ENCODE measurements around the gene KCNAB1. TPM values are rescaled to one million over a fixed set of nuclear protein-coding genes. Genes with fewer than 3 reads are reported as not detected.

KCNAB1 gene
- total RNA-seq, 1 donor from 2014 or later: 0.21 TPM

DNA sequence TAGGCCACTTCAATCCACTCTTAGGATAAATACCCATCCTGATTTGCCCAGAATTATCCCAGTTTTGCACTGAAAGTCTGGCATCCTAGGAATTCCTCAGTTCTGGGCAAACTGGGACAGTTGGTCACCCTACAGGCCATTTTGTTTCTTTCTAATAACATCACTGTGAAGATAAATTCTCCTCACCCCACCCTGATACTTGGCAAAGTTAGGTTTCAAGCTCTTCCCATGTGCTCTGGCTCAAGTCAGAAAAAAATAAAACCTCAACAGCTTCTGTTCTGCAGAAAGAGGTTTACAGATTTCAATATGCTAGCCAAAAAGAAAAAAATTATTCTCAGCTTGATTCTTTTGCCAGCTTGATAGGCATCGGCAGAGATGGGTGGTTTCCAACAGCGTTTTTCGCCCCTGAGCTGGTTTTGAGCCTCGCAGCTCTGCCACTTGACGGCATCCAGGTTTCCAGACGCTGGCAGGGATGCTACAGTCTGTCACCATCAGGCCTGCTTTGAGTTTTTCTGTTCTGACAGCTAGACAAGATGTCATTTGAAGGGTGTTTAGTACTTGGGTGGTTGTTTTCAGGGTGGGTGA is 263.2 kb downstream of the KCNAB1 start:
- no peaks in the 10 kb centered on the region for H3K9me3 Mint-ChIP-seq (ENCODE audit: unreplicated experiment)
- H3K4me1 Mint-ChIP-seq (ENCODE audit: unreplicated experiment): peaks cover 3% of the 10 kb centered on the region
- TF ChIP-seq, protein P1, sequence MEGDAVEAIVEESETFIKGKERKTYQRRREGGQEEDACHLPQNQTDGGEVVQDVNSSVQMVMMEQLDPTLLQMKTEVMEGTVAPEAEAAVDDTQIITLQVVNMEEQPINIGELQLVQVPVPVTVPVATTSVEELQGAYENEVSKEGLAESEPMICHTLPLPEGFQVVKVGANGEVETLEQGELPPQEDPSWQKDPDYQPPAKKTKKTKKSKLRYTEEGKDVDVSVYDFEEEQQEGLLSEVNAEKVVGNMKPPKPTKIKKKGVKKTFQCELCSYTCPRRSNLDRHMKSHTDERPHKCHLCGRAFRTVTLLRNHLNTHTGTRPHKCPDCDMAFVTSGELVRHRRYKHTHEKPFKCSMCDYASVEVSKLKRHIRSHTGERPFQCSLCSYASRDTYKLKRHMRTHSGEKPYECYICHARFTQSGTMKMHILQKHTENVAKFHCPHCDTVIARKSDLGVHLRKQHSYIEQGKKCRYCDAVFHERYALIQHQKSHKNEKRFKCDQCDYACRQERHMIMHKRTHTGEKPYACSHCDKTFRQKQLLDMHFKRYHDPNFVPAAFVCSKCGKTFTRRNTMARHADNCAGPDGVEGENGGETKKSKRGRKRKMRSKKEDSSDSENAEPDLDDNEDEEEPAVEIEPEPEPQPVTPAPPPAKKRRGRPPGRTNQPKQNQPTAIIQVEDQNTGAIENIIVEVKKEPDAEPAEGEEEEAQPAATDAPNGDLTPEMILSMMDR (IDR thresholded peaks at IDR 0.05): no peak
- no peak overlapping the region for H3K27ac Mint-ChIP-seq (ENCODE audit: unreplicated experiment)
- H3K36me3 Mint-ChIP-seq (ENCODE audit: unreplicated experiment): no peaks in the 10 kb centered on the region
- DNase-seq (ENCODE audit: extremely low spot score, unreplicated experiment): no peak
- H3K4me3 Mint-ChIP-seq (ENCODE audit: unreplicated experiment): no peak overlapping the region
- peaks cover 42% of the 10 kb centered on the region for H3K27me3 Mint-ChIP-seq (ENCODE audit: unreplicated experiment)

GRCh38 chr3:156388497-156389448 is 268.4 kb downstream of the KCNAB1 start:
- Mint-ChIP-seq H3K9me3 (ENCODE audit: unreplicated experiment) (no peaks in the 10 kb centered on the region), H3K4me1 (ENCODE audit: unreplicated experiment) (peaks cover 5% of the 10 kb centered on the region), H3K27ac (ENCODE audit: unreplicated experiment) (peak overlapping the region; percentile 15), H3K4me3 (ENCODE audit: unreplicated experiment) (no peak overlapping the region), H3K27me3 (ENCODE audit: unreplicated experiment) (peaks cover 42% of the 10 kb centered on the region), H3K36me3 (ENCODE audit: unreplicated experiment) (no peaks in the 10 kb centered on the region)
- TF ChIP-seq, protein P1 (IDR thresholded peaks at IDR 0.05): no peak
- DNase-seq (ENCODE audit: extremely low spot score, unreplicated experiment): no peak

GRCh38 chr3:156389449-156389950 is 269.1 kb downstream of the KCNAB1 start:
- H3K27me3 Mint-ChIP-seq (ENCODE audit: unreplicated experiment): peaks cover 37% of the 10 kb centered on the region
- H3K4me3 Mint-ChIP-seq (ENCODE audit: unreplicated experiment): no peak overlapping the region
- no peak for DNase-seq (ENCODE audit: extremely low spot score, unreplicated experiment)
- TF ChIP-seq, protein P1 (IDR thresholded peaks at IDR 0.05): no peak
- H3K27ac Mint-ChIP-seq (ENCODE audit: unreplicated experiment): no peak overlapping the region
- no peaks in the 10 kb centered on the region for H3K9me3 Mint-ChIP-seq (ENCODE audit: unreplicated experiment)
- H3K36me3 Mint-ChIP-seq (ENCODE audit: unreplicated experiment): no peaks in the 10 kb centered on the region
- peaks cover 5% of the 10 kb centered on the region for H3K4me1 Mint-ChIP-seq (ENCODE audit: unreplicated experiment)

DNA sequence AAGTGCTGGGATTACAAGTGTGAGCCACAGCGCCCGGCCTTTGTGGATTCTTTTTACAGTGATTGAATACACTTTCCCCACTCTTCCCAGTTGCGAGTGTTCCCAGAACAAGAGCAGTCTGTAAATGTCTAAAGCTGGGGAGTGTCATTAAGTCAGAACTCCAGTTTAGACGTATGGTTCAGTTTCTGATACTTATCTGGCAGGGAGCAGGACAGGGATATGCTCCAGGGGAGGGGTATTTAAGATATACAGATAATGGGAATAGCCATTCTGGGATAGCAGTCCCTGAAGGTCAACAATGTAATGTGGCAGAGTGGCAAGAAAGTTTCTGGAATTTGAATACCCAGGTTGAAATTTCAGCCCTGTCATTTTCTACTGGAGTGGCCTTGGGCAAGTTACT is 270.5 kb downstream of the KCNAB1 start:
- Mint-ChIP-seq H3K27me3 (ENCODE audit: unreplicated experiment) (peaks cover 26% of the 10 kb centered on the region), H3K4me1 (ENCODE audit: unreplicated experiment) (peaks cover 5% of the 10 kb centered on the region)

More for the DNA sequence above, 270.5 kb downstream of the KCNAB1 start:
- Mint-ChIP-seq H3K27ac (ENCODE audit: unreplicated experiment) (no peak overlapping the region), H3K9me3 (ENCODE audit: unreplicated experiment) (no peaks in the 10 kb centered on the region), H3K4me3 (ENCODE audit: unreplicated experiment) (no peak overlapping the region), H3K36me3 (ENCODE audit: unreplicated experiment) (no peaks in the 10 kb centered on the region)
- TF ChIP-seq, protein P1 (IDR thresholded peaks at IDR 0.05): no peak
- no peak for DNase-seq (ENCODE audit: extremely low spot score, unreplicated experiment)

All from osteocyte (in vitro differentiated cells).